Hindlimb muscle (tissue), 1 donor: ENCODE results near the gene DDR1. TPM values are rescaled to one million over a fixed set of nuclear protein-coding genes. Genes with fewer than 3 reads are reported as not detected.
A peak's percentile ranks its signal among the peaks of the same experiment; 100 is the strongest.

Source experiments
- DNase-seq: peaks from one replicate; pipeline ENCODE4 v3.0.0-alpha.2; 2013
- polyA plus RNA-seq: library from polyadenylated mRNA; unstranded; fragments of 120-200 nt; gene quantifications from one replicate; pipeline ENCODE4 v1.2.1, GENCODE V29; 2013; ENCODE audit not compliant: insufficient read length

The DDR1 gene
- polyA plus RNA-seq, 1 donor: 86.4 TPM

GRCh38 chr6:30881392-30882203 is 2.7 kb upstream of the DDR1 start:
- no peak for DNase-seq

GRCh38 chr6:30882204-30882758 is 2.0 kb upstream of the DDR1 start:
- DNase-seq: no peak

- DNase-seq: no peak
These were observed 1.3 kb upstream of the DDR1 start for GRCh38 chr6:30882759-30883684.

GRCh38 chr6:30884521-30885480 is 482 bp downstream of the DDR1 start:
- DNase-seq: peak; percentile 36

- no peak for DNase-seq
These were observed 1.2 kb downstream of the DDR1 start for GRCh38 chr6:30885481-30885998.

GRCh38 chr6:30885999-30886896 is 1.9 kb downstream of the DDR1 start:
- peak; percentile 46 for DNase-seq

GRCh38 chr6:30886897-30887255 is 2.6 kb downstream of the DDR1 start:
- no peak for DNase-seq

GRCh38 chr6:30887901-30888815 is 3.8 kb downstream of the DDR1 start:
- no peak for DNase-seq

GRCh38 chr6:30888816-30889495 is 4.6 kb downstream of the DDR1 start:
- no peak for DNase-seq

GRCh38 chr6:30889496-30889885 is 5.2 kb downstream of the DDR1 start:
- no peak for DNase-seq

GRCh38 chr6:30889921-30890645 is 5.8 kb downstream of the DDR1 start:
- DNase-seq: no peak

GRCh38 chr6:30890646-30891449 is 6.5 kb downstream of the DDR1 start:
- no peak for DNase-seq

- DNase-seq: no peak
These were observed 7.1 kb downstream of the DDR1 start for GRCh38 chr6:30891450-30891723.

GRCh38 chr6:30891816-30892538 is 7.7 kb downstream of the DDR1 start:
- no peak for DNase-seq

GRCh38 chr6:30893001-30893591 is 8.8 kb downstream of the DDR1 start:
- DNase-seq: no peak

GRCh38 chr6:30893666-30894065 is 9.3 kb downstream of the DDR1 start:
- DNase-seq: no peak

GRCh38 chr6:30894381-30894780 is 10.1 kb downstream of the DDR1 start:
- DNase-seq: no peak
